HAP-1 (cell line): ENCODE data around the gene CRISPLD2.
A peak's percentile ranks its signal among the peaks of the same experiment; 100 is the strongest.

Source experiments
- DNase-seq, 2 experiments: peaks; one replicate each; pipeline ENCODE4 v3.0.0-alpha.2; 2016 to 2020; ENCODE audit warnings: low spot score in 2 of 2
- H3K27me3 ChIP-seq: fragments of 250-450 bp; sonication (Bioruptor Pico); 2 replicates; pipeline ENCODE4 v1.5.1; 2020; ENCODE audit warnings: low read depth, mild to moderate bottlenecking, moderate library complexity
- H3K36me3 ChIP-seq: fragments of 250-450 bp; sonication (Bioruptor Pico); replicated peaks from 2 replicates; pipeline ENCODE4 v1.5.1; 2020; ENCODE audit warnings: mild to moderate bottlenecking
- H3K4me1 ChIP-seq: fragments of 250-450 bp; sonication (Bioruptor Pico); 2 replicates; pipeline ENCODE4 v1.5.1; 2020; ENCODE audit warnings: mild to moderate bottlenecking
- H3K4me3 ChIP-seq: fragments of 250-450 bp; sonication (Bioruptor Pico); 2 replicates; pipeline ENCODE4 v1.5.1; 2020; ENCODE audit warnings: mild to moderate bottlenecking, moderate library complexity
- H3K9me3 ChIP-seq: fragments of 250-450 bp; sonication (Bioruptor Pico); 2 replicates; pipeline ENCODE4 v1.5.1; 2020; ENCODE audit warnings: mild to moderate bottlenecking, moderate library complexity
- in situ Hi-C: fragments of 300-500 bp; cut with MboI; formaldehyde crosslinking; loops from 3 replicates; pipeline ENCODE4 v1.14.3; 2020; ENCODE audit warnings: low sequenced_read_pairs, inconsistent platforms, mixed read lengths

The CRISPLD2 gene

GRCh38 chr16:84819644-84820304, at the start of gene CRISPLD2:
TSS of gene CRISPLD2 (plus strand) at chr16:84819985. CDS start at chr16:84838496, 18,511 bp downstream.
- Histone ChIP-seq H3K27me3 (peaks cover 10% of the 10 kb centered on the region), H3K4me1 (peaks cover 4% of the 10 kb centered on the region), H3K4me3 (peak within 1 kb of the TSS; percentile 28), H3K36me3 (no peaks in the 10 kb centered on the region), H3K9me3 (no peaks in the 10 kb centered on the region)
- in situ Hi-C loops, result no loop called here
- DNase-seq, result peak; percentile 85 to 98

GRCh38 chr16:84773312-84773711, 46.5 kb upstream of the CRISPLD2 start:
- no peaks in the 10 kb centered on the region for H3K4me1 ChIP-seq
- no peak for DNase-seq
- H3K36me3 ChIP-seq, result peaks cover 82% of the 10 kb centered on the region
- no peaks in the 10 kb centered on the region for H3K9me3 ChIP-seq
- H3K4me3 ChIP-seq, result no peak overlapping the region
- H3K27me3 ChIP-seq, result no peaks in the 10 kb centered on the region
- in situ Hi-C loops, result no loop called here

GRCh38 chr16:84774810-84775209, 45.0 kb upstream of the CRISPLD2 start:
- no peaks in the 10 kb centered on the region for H3K27me3 ChIP-seq
- H3K4me3 ChIP-seq, result no peak overlapping the region
- H3K36me3 ChIP-seq, result peaks cover 82% of the 10 kb centered on the region
- peak in 1 of 2 experiments; percentile 0 for DNase-seq
- in situ Hi-C loops, result no loop called here
- H3K9me3 ChIP-seq, result no peaks in the 10 kb centered on the region
- no peaks in the 10 kb centered on the region for H3K4me1 ChIP-seq

GRCh38 chr16:84775262-84775810, 44.4 kb upstream of the CRISPLD2 start:
- H3K36me3 ChIP-seq, result peaks cover 82% of the 10 kb centered on the region
- no peaks in the 10 kb centered on the region for H3K9me3 ChIP-seq
- in situ Hi-C loops, result no loop called here
- H3K27me3 ChIP-seq, result no peaks in the 10 kb centered on the region
- no peaks in the 10 kb centered on the region for H3K4me1 ChIP-seq
- DNase-seq, result no peak
- no peak overlapping the region for H3K4me3 ChIP-seq

- peaks cover 73% of the 10 kb centered on the region for H3K36me3 ChIP-seq
- H3K4me1 ChIP-seq, result no peaks in the 10 kb centered on the region; the same call in 1 of the 2 replicates
- H3K4me3 ChIP-seq, result no peak overlapping the region
- in situ Hi-C loops, result no loop called here
- H3K9me3 ChIP-seq, result no peaks in the 10 kb centered on the region
- no peak for DNase-seq
- H3K27me3 ChIP-seq, result no peaks in the 10 kb centered on the region
These were observed 42.4 kb upstream of the CRISPLD2 start for GRCh38 chr16:84777435-84777834.

- H3K4me3 ChIP-seq, result no peak overlapping the region
- H3K27me3 ChIP-seq, result no peaks in the 10 kb centered on the region
- in situ Hi-C loops, result no loop called here
- H3K36me3 ChIP-seq, result peaks cover 60% of the 10 kb centered on the region
- no peaks in the 10 kb centered on the region; the same call in 1 of the 2 replicates for H3K4me1 ChIP-seq
- no peak for DNase-seq
- no peaks in the 10 kb centered on the region for H3K9me3 ChIP-seq
These were observed 41.1 kb upstream of the CRISPLD2 start for GRCh38 chr16:84778720-84779119.

GRCh38 chr16:84780063-84780462, 39.7 kb upstream of the CRISPLD2 start:
- no peaks in the 10 kb centered on the region for H3K9me3 ChIP-seq
- H3K27me3 ChIP-seq, result no peaks in the 10 kb centered on the region
- no peaks in the 10 kb centered on the region; the same call in 1 of the 2 replicates for H3K4me1 ChIP-seq
- peak in 1 of 2 experiments; percentile 2 for DNase-seq
- no peak overlapping the region for H3K4me3 ChIP-seq
- in situ Hi-C loops, result no loop called here
- peaks cover 50% of the 10 kb centered on the region for H3K36me3 ChIP-seq

- Histone ChIP-seq H3K27me3 (no peaks in the 10 kb centered on the region), H3K4me3 (no peak overlapping the region), H3K9me3 (no peaks in the 10 kb centered on the region), H3K4me1 (no peaks in the 10 kb centered on the region; the same call in 1 of the 2 replicates), H3K36me3 (peaks cover 43% of the 10 kb centered on the region)
- DNase-seq, result no peak
- in situ Hi-C loops, result no loop called here
These were observed 39.0 kb upstream of the CRISPLD2 start for GRCh38 chr16:84780544-84781376.

- H3K27me3 ChIP-seq, result no peaks in the 10 kb centered on the region
- no peaks in the 10 kb centered on the region for H3K9me3 ChIP-seq
- no peak overlapping the region for H3K4me3 ChIP-seq
- in situ Hi-C loops, result no loop called here
- DNase-seq, result no peak
- H3K36me3 ChIP-seq, result peaks cover 26% of the 10 kb centered on the region
- H3K4me1 ChIP-seq, result no peaks in the 10 kb centered on the region; the same call in 1 of the 2 replicates
These were observed 36.9 kb upstream of the CRISPLD2 start for GRCh38 chr16:84782846-84783245.

- in situ Hi-C loops, result no loop called here
- H3K9me3 ChIP-seq, result no peaks in the 10 kb centered on the region
- H3K27me3 ChIP-seq, result no peaks in the 10 kb centered on the region
- H3K4me1 ChIP-seq, result no peaks in the 10 kb centered on the region; the same call in 1 of the 2 replicates
- no peak overlapping the region for H3K4me3 ChIP-seq
- H3K36me3 ChIP-seq, result no peaks in the 10 kb centered on the region; the same call in 1 of the 2 replicates
- DNase-seq, result no peak
These were observed 33.8 kb upstream of the CRISPLD2 start for GRCh38 chr16:84785843-84786581.

- no peaks in the 10 kb centered on the region; the same call in 1 of the 2 replicates for H3K36me3 ChIP-seq
- H3K9me3 ChIP-seq, result no peaks in the 10 kb centered on the region
- in situ Hi-C loops, result no loop called here
- H3K4me3 ChIP-seq, result no peak overlapping the region
- H3K27me3 ChIP-seq, result no peaks in the 10 kb centered on the region
- H3K4me1 ChIP-seq, result no peaks in the 10 kb centered on the region
- DNase-seq, result no peak
These were observed 33.1 kb upstream of the CRISPLD2 start for GRCh38 chr16:84786605-84787262.

GRCh38 chr16:84787263-84787622, 32.5 kb upstream of the CRISPLD2 start:
- Histone ChIP-seq H3K9me3 (no peaks in the 10 kb centered on the region), H3K36me3 (no peaks in the 10 kb centered on the region; the same call in 1 of the 2 replicates), H3K27me3 (no peaks in the 10 kb centered on the region), H3K4me1 (no peaks in the 10 kb centered on the region), H3K4me3 (no peak overlapping the region)
- in situ Hi-C loops, result no loop called here
- DNase-seq, result no peak

GRCh38 chr16:84788920-84789391, 30.8 kb upstream of the CRISPLD2 start:
- H3K4me1 ChIP-seq, result no peaks in the 10 kb centered on the region
- no peak overlapping the region for H3K4me3 ChIP-seq
- H3K36me3 ChIP-seq, result no peaks in the 10 kb centered on the region

More at GRCh38 chr16:84788920-84789391, 30.8 kb upstream of the CRISPLD2 start:
- Histone ChIP-seq H3K9me3 (no peaks in the 10 kb centered on the region), H3K27me3 (no peaks in the 10 kb centered on the region)
- in situ Hi-C loops, result no loop called here
- no peak for DNase-seq
